ENCODE data around the gene NPHP4.
A peak's percentile ranks its signal among the peaks of the same experiment; 100 is the strongest.

NPHP4 gene

DNA sequence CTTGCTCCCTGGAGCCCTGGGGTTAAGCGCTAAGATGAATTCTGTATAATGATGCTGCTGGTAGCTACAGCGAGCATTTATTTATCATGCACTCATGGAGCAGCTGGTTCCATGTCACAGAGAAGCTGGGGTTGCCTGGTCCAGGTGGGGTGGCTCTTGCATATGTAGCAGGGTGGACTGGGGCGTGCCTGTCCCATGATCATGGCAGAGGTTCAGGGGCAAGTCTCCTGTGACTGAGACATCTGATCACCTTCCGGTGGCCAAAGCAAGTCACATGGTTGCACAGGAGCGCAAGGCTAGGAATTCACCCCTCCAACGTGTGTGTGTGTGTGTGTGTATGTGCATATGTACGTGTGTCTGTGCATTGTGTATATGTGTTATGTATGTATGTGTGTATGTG, 37.9 kb upstream of the NPHP4 start:
- TF ChIP-seq, protein P1, sequence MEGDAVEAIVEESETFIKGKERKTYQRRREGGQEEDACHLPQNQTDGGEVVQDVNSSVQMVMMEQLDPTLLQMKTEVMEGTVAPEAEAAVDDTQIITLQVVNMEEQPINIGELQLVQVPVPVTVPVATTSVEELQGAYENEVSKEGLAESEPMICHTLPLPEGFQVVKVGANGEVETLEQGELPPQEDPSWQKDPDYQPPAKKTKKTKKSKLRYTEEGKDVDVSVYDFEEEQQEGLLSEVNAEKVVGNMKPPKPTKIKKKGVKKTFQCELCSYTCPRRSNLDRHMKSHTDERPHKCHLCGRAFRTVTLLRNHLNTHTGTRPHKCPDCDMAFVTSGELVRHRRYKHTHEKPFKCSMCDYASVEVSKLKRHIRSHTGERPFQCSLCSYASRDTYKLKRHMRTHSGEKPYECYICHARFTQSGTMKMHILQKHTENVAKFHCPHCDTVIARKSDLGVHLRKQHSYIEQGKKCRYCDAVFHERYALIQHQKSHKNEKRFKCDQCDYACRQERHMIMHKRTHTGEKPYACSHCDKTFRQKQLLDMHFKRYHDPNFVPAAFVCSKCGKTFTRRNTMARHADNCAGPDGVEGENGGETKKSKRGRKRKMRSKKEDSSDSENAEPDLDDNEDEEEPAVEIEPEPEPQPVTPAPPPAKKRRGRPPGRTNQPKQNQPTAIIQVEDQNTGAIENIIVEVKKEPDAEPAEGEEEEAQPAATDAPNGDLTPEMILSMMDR (IDR thresholded peaks at IDR 0.05; ENCODE audit: borderline replicate concordance, insufficient read depth, low read depth, low read length), result no peak
- no peak overlapping the region for H3K4me3 ChIP-seq (ENCODE audit: low read depth, low read length)

DNA sequence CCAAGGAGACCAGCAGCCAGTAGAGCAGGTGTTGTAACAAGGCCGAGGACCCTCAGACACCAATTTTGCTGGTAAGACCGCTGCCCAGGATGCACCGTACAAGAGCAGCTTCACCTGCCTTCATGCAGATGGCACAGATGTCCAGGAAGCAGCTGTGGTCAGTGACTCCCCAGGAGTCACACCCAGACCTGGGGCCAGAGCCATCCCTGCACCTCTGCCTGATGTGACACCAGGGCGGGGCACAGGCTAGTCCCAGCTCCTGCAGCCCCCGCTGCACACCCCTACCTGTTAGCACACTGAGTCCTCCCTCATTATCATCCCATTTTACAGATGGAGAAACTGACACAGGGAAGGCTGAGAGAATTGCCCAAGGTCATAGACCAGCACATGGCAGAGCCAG, 37.1 kb upstream of the NPHP4 start:
- TF ChIP-seq, protein P1 (IDR thresholded peaks at IDR 0.05; ENCODE audit: borderline replicate concordance, insufficient read depth, low read depth, low read length), result no peak
- H3K4me3 ChIP-seq (ENCODE audit: low read depth, low read length), result no peak overlapping the region

DNA sequence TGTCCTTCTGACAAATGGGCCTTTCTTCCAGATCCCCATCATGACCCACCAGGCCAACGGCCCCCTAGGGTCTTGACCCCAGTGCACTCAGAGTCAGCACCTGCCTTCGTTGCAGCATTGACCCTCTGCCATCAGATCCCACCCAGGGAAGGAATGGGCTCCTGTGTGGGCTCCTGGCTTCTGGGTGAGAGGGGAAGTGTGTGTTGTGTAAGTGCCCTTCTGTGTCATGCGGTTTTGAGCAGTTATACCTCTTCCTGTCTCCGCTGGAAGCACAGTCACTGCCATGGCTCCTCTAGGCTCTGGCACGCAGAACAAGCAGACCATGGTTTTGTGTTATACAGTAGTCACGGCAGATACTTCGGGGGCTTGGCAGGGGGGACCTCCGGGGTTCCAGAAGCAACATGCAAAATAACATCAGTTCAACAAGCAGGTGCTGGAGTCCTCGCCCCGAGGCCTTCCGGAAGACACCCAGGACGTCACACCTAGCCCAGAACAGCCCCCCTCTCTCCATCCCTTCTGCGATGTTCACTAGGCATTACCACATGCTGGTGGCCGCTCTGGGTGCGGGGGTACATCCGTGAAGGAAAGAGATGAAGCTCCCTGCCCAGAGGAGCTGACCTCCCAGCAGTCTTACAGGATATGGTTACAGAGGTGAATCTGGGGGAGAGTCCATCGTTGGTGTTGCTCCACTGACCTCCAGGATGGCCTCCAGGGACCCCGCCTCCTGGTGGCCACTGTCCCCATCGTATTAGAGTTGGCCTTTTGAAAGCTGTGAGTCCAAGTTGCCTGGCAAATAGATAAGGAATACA, 36.0 kb upstream of the NPHP4 start:
- H3K4me3 ChIP-seq (ENCODE audit: low read depth, low read length), result peak overlapping the region; percentile 72

DNA sequence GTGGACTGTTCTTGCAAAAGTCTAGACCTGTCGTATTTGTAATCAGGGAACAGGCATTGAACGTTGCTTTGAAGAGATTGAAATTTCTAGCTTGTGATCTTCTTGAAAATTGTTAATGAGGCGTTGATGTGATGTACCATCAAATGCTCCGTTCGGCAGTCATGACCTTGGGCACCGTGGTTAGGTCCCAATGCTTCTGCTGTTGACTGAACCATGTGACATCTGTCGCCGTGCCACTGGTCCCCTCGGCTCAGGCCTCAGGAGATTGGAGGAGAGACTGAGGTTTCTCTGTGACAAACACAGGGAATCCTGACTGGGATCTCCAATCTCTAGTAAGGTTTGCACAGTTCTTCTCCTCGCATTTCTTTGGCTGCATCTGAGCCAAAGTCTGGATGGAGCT, 35.4 kb upstream of the NPHP4 start:
- peak overlapping the region; percentile 72 for H3K4me3 ChIP-seq (ENCODE audit: low read depth, low read length)
- TF ChIP-seq, protein P1 (IDR thresholded peaks at IDR 0.05; ENCODE audit: borderline replicate concordance, insufficient read depth, low read depth, low read length), result no peak

More for the DNA sequence above, 36.0 kb upstream of the NPHP4 start:
- TF ChIP-seq, protein P1 (IDR thresholded peaks at IDR 0.05; ENCODE audit: borderline replicate concordance, insufficient read depth, low read depth, low read length), result no peak

DNA sequence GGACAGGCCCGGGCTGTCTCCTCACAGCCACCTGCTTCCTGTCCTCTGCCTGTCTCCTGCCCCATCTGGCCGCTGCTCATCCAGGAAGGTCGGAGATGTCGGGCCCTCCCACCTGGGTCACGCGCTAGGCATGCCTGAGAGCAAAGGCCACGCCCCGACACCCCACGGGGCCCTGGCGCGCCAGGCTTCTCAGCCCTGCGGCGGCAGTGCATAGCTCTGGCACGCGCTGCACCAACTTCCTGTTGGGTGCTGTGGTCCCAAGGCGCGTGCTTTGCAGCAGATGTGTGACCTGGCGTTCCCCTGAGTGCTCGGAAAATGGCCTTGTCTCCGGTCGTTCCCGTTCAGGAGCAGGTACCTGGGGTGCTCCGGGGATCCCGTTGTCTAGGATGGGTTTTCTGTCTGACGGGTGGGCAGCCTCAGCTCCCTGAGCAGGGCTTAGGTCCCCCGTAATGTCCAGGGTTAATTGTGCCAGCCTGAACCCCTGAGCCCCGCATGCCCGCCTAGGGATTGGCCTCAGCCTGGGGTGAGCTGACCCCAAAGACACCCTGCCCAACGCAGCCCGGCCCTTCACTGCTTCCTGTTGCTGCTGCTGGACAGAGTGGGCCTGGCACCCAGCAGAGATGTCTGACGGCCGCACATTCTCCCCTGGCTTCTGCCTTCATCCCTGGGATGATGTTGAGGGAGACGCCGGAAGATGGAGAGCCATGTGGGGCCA, 34.0 kb upstream of the NPHP4 start:
- peak overlapping the region; percentile 72 for H3K4me3 ChIP-seq (ENCODE audit: low read depth, low read length)
- TF ChIP-seq, protein P1 (IDR thresholded peaks at IDR 0.05; ENCODE audit: borderline replicate concordance, insufficient read depth, low read depth, low read length), result no peak

DNA sequence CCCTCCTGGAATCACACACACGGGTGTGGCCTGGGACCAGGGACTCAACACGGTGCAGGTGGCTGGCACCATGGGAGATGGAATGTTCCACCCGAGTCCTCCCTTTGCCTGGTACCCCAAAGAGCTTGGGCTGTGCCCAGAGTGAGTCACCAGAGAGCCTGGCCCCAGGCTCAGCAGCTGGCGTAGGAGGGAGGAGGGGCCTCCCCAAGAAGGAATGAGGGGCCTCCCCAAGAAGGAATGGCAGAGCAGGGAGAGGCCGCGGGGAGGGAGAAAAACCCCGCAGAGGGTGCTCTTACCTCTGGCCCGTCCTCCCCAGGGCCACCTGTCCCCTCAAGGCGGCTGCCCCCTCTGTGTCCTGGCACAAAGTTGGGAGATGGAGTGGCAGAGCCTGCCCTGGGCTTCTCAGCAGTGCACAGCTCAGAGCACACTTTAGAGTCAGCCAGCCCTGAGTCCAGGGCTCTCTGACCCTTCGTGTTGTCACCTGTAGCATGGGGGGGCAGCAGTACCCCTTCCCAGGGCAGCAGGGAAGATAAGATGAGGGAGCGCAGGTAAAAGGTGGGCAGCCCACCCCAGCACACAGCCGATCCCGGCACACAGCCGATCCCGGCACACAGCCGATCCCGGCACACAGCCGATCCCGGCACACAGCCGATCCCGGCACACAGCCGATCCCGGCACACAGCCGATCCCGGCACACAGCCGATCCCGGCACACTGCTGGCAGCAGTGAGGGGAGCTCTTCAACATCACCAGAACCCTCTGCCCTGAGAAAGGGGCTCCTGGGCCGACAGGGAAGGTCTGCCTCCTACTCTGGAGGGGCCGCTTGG, 33.3 kb upstream of the NPHP4 start:
- peak overlapping the region; percentile 72 for H3K4me3 ChIP-seq (ENCODE audit: low read depth, low read length)
- TF ChIP-seq, protein P1 (IDR thresholded peaks at IDR 0.05; ENCODE audit: borderline replicate concordance, insufficient read depth, low read depth, low read length), result no peak

Measured in GM12875 (cell line).